HG03097 (cell line): Measurements from ENCODE around the gene LINC01488.

Source experiments
- ATAC-seq: cut with Tn5 transposase; IDR thresholded peaks from one replicate; pipeline ENCODE4 v1.9.1; 2021; ENCODE audit not compliant: unreplicated experiment, low FRiP score

The LINC01488 gene

GRCh38 chr11:69504127-69504526 lies 22.7 kb downstream of the LINC01488 start:
- no peak for ATAC-seq

- no peak for ATAC-seq
These were observed 23.3 kb downstream of the LINC01488 start for GRCh38 chr11:69504576-69505335.

GRCh38 chr11:69508974-69509373 lies 27.5 kb downstream of the LINC01488 start:
- no peak for ATAC-seq

- ATAC-seq: no peak
These were observed 27.9 kb downstream of the LINC01488 start for GRCh38 chr11:69509381-69509780.

GRCh38 chr11:69509846-69510390 lies 28.5 kb downstream of the LINC01488 start:
- no peak for ATAC-seq

GRCh38 chr11:69510471-69511357 lies 29.3 kb downstream of the LINC01488 start:
- ATAC-seq: no peak

GRCh38 chr11:69511358-69512055 lies 30.0 kb downstream of the LINC01488 start:
- ATAC-seq: no peak

GRCh38 chr11:69512136-69512535 lies 30.7 kb downstream of the LINC01488 start:
- ATAC-seq: no peak

GRCh38 chr11:69512790-69513189 lies 31.3 kb downstream of the LINC01488 start:
- no peak for ATAC-seq

- ATAC-seq: no peak
These were observed 31.7 kb downstream of the LINC01488 start for GRCh38 chr11:69513196-69513595.

GRCh38 chr11:69513663-69514224 lies 32.3 kb downstream of the LINC01488 start:
- ATAC-seq: no peak

- no peak for ATAC-seq
These were observed 33.3 kb downstream of the LINC01488 start for GRCh38 chr11:69514771-69515170.

GRCh38 chr11:69515271-69516245 lies 34.1 kb downstream of the LINC01488 start:
- no peak for ATAC-seq

GRCh38 chr11:69516526-69516925 lies 35.1 kb downstream of the LINC01488 start:
- no peak for ATAC-seq

- no peak for ATAC-seq
These were observed 36.9 kb downstream of the LINC01488 start for GRCh38 chr11:69518081-69518950.

- no peak for ATAC-seq
These were observed 38.9 kb downstream of the LINC01488 start for GRCh38 chr11:69520186-69520916.

GRCh38 chr11:69521457-69521856 lies 40.0 kb downstream of the LINC01488 start:
- ATAC-seq: no peak

- ATAC-seq: no peak
These were observed 42.0 kb downstream of the LINC01488 start for GRCh38 chr11:69523453-69523852.
